Stimulated activated CD8-positive, alpha-beta memory T cell treated with anti-CD3 and anti-CD28 coated beads, Interleukin-15, amount 100 ng/mL, for 4 hours (primary cell): Measurements from ENCODE around the gene HEPN1.
"Not testable (repeated sequence)": the region's sequence is repeated elsewhere in the genome, so short reads cannot be mapped to it uniquely, and the experiment has no call there.

Experiments used
- DNase-seq, 2 donors: peaks; one replicate each; pipeline ENCODE4 v3.0.0-alpha.2; 2020; ENCODE audit warnings: low read depth in 2 of 2

HEPN1 gene

GRCh38 chr11:124942466-124943253 is 23.6 kb downstream of the HEPN1 start:
- DNase-seq = no peak

GRCh38 chr11:124943254-124943616 is 24.2 kb downstream of the HEPN1 start:
- no peak for DNase-seq

- DNase-seq = no peak
Observed at GRCh38 chr11:124943741-124944140, 24.7 kb downstream of the HEPN1 start.

- no peak for DNase-seq
Observed at GRCh38 chr11:124944565-124944964, 25.5 kb downstream of the HEPN1 start.

- DNase-seq = no peak
Observed at GRCh38 chr11:124945826-124946225, 26.8 kb downstream of the HEPN1 start.

GRCh38 chr11:124946735-124947141 is 27.7 kb downstream of the HEPN1 start:
- no peak for DNase-seq

- no peak for DNase-seq
Observed at GRCh38 chr11:124950601-124951330, 31.7 kb downstream of the HEPN1 start.

- no peak for DNase-seq
Observed at GRCh38 chr11:124951341-124951740, 32.3 kb downstream of the HEPN1 start.

GRCh38 chr11:124953753-124954589 is 34.9 kb downstream of the HEPN1 start, which contains the start of gene CCDC15:
TSS of gene CCDC15 (plus strand) at chr11:124954202. CDS start at chr11:124954733, 531 bp downstream.
- DNase-seq = peak; percentile 90 to 93

- no peak for DNase-seq
Observed at GRCh38 chr11:124954590-124954955, 35.5 kb downstream of the HEPN1 start.

- no peak for DNase-seq
Observed at GRCh38 chr11:124955035-124955434, 36.0 kb downstream of the HEPN1 start.

- no peak for DNase-seq
Observed at GRCh38 chr11:124961972-124962609, 43.0 kb downstream of the HEPN1 start.

- DNase-seq = not testable (repeated sequence)
Observed at GRCh38 chr11:124968197-124968596, 49.1 kb downstream of the HEPN1 start.
